Small intestine (tissue), 7 donors: ENCODE data around the gene SPTSSA. TPM values are rescaled to one million over a fixed set of nuclear protein-coding genes. Genes with fewer than 3 reads are reported as not detected.

Experiments
- DNase-seq, 2 donors: peaks; one replicate each; pipeline versions ENCODE4 v3.0.0 to v3.0.0-alpha.2; 2013
- FAIRE-seq: peaks from 2 replicates; lab custom pipeline; 2012; peaks lifted over from hg19 to GRCh38; lab: Jason Lieb, UNC
- H3K27ac ChIP-seq, 3 donors: one replicate each; pipeline ENCODE4 v1.5.1; 2013; ENCODE audit warnings: low read length in 2 of 3, mild to moderate bottlenecking in 2 of 3, control low read depth in 1 of 3, inconsistent platforms in 1 of 3, low read depth in 1 of 3, moderate library complexity in 1 of 3
- H3K27me3 ChIP-seq, 3 donors: one replicate each; pipeline ENCODE4 v1.6.1; 2013; ENCODE audit warnings: low read length in 3 of 3, inconsistent platforms in 1 of 3; ENCODE audit not compliant: control insufficient read depth in 3 of 3, insufficient read depth in 3 of 3
- H3K36me3 ChIP-seq, 3 donors: one replicate each; pipeline ENCODE4 v1.6.1; 2013; ENCODE audit warnings: low read length in 3 of 3, inconsistent platforms in 1 of 3, low read depth in 1 of 3, mild to moderate bottlenecking in 1 of 3, moderate library complexity in 1 of 3; ENCODE audit not compliant: control insufficient read depth in 3 of 3, insufficient read depth in 2 of 3
- H3K4me1 ChIP-seq, 3 donors: one replicate each; pipeline ENCODE4 v1.6.1; 2013; ENCODE audit warnings: low read length in 2 of 3, inconsistent platforms in 1 of 3, low read depth in 1 of 3, mild to moderate bottlenecking in 1 of 3, moderate library complexity in 1 of 3; ENCODE audit not compliant: control insufficient read depth in 3 of 3, insufficient read depth in 2 of 3
- H3K4me3 ChIP-seq, 3 donors: one replicate each; pipeline ENCODE4 v1.5.1; 2013; ENCODE audit warnings: low read length in 3 of 3, control low read depth in 1 of 3, inconsistent platforms in 1 of 3, low read depth in 1 of 3, mild to moderate bottlenecking in 1 of 3, moderate library complexity in 1 of 3
- H3K9me3 ChIP-seq, 2 donors: one replicate each; pipeline ENCODE4 v1.6.1; 2013; ENCODE audit warnings: low read depth in 1 of 2, low read length in 1 of 2; ENCODE audit not compliant: control insufficient read depth in 2 of 2, insufficient read depth in 1 of 2
- WGBS, 3 donors: extraction: QIAGEN DNeasy Blood & Tissue Kit; methylation state at CpG; one replicate each; pipeline ENCODE4 v1.1.7; 2013; 5-methylcytosine and 5-hydroxymethylcytosine counted together
- polyA plus RNA-seq, 4 donors: library from polyadenylated mRNA; stranded (reverse) in 3 of 4; unstranded in 1 of 4; fragments of 200-250 nt in 3 of 4; fragments of 120-200 nt in 1 of 4; gene quantifications; one replicate each; pipeline versions ENCODE4 v1.2.1 to v1.2.3, GENCODE V29; 2013
- donor health status: healthy with polysubstance abuse.
- donor health status: control.
- donor health status: control.
- donor health status: Bipolar disorder and iron deficiency.
- donor health status: healthy.

Gene SPTSSA
- polyA plus RNA-seq, 4 donors: 30.5 to 40.8 (median 36.7) TPM

DNA sequence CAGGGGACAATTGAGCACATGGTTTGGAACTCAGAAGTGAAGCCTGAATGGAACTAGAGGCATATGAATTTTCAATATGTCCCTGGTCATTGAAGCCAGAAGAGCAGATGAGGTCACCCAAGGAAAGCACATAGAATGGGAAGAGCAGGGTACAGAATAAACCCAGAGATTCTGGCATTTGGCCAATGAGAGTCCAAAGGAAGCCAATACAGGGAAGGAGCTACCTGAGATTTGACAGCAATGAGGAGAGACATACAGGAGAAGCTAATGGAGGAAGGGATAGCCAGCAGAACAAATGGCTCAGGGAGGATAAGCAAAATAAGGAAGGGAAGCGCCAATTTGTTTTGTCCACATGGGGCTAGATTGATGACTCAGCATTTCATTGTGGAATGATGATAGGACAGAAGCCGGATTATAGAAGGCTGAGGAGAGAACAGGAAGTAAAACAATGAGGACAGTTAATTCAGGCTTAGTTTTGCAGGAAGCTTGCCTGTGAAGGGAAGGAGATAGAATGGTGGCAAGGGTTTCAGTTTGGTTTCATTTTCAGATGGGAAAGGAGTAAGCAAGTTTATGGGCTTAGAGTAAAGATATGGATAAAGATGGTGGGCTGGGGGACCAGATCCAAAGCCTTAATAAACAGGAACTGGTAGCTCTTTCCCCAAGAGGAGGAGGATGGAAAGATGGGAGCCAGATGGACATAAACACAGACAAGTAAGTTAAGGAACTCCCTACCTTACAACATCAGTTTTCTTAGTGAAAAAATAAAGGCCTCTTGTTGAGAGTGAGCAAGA lies 3.2 kb upstream of the SPTSSA start:
- no peak for FAIRE-seq
- peak overlapping the region; percentile 1 to 39 (median 16) for H3K27ac ChIP-seq
- WGBS, 3 donors: 23 to 32% (median 23%) methylated on average over 2 of the region's 2 CpGs

DNA sequence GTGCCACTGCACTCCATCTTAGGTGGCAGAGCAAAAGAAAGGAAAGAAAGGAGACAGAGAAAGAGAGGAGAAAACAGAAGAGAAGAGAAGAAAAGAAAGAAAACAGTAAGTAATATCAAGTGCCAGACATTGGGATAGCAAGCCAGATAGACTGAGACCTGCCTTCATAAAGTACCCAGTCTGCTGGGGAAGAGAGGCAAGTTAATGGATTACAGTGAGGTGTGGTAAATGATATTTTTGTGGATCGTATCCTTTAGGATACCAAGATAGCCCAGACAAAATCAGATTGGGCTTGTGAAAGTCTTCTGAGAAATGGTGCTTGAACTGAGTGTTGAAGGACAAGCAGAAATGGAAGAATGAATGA lies 1.5 kb upstream of the SPTSSA start:
- no peaks in the 10 kb centered on the region for H3K9me3 ChIP-seq
- FAIRE-seq: no peak
- no peaks in the 10 kb centered on the region for H3K27me3 ChIP-seq
- peaks cover 0 to 28% (median 0%) of the 10 kb centered on the region in 3 donors for H3K4me1 ChIP-seq
- no peak overlapping the region for H3K27ac ChIP-seq
- no peaks in the 10 kb centered on the region for H3K36me3 ChIP-seq
- no peak overlapping the region for H3K4me3 ChIP-seq
- 57 to 74% (median 58%) methylated on average over 1 of the region's 1 CpG for WGBS, 3 donors
- DNase-seq: no peak

More for the DNA sequence above, 3.2 kb upstream of the SPTSSA start:
- H3K27me3 ChIP-seq: no peaks in the 10 kb centered on the region
- no peaks in the 10 kb centered on the region for H3K9me3 ChIP-seq
- H3K36me3 ChIP-seq: no peaks in the 10 kb centered on the region
- peak; percentile 49 to 91 for DNase-seq
- peaks cover 0 to 28% (median 0%) of the 10 kb centered on the region in 3 donors for H3K4me1 ChIP-seq
- no peak overlapping the region for H3K4me3 ChIP-seq

DNA sequence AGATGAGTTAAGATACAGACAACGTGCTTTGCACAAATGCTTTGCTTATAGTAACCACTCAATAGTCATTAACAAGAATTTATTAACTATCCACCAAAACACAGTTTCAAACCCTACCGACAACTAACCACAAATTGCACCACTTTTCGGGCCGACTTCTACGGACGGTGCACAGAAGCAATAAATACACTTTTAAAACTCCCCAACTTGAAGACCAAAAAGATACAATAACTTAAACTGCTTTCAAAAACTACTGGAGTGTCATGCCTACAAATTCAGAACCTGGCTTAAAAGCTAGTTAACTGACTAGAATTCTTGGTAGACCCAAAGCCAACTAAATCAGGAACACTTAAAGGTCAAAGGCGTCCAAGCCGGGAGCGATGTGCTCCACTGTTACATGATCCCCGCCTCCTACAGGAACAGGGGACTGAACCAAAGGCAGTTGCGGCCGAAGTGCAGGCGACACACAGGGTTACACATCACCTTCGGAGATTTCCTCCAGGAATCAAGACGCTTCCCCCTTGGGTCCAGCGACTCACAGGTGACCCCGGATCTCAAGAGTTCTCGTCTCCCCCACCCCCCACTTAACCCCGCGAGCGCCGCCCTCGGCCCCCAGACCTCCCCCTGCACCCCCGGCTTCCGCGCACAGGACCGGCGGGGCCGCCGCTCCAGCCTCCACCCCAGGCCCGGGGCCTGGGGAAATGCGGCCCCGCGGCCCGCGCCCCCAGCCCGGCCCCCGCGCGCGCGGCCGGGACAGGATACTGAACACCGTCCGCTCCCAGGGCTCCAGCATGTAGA lies 507 bp downstream of the SPTSSA start:
- peak overlapping the region; percentile 47 to 99 (median 92) for H3K4me3 ChIP-seq
- peaks cover 0 to 16% (median 0%) of the 10 kb centered on the region in 3 donors for H3K4me1 ChIP-seq
- H3K27ac ChIP-seq: peak overlapping the region; percentile 88 to 97 (median 95)
- DNase-seq: peak; percentile 70 to 73
- H3K36me3 ChIP-seq: peaks cover 0 to under 1% (median 0%) of the 10 kb centered on the region in 3 donors
- no peak for FAIRE-seq
- H3K9me3 ChIP-seq: no peaks in the 10 kb centered on the region
- no peaks in the 10 kb centered on the region for H3K27me3 ChIP-seq
- WGBS, 3 donors: 0 to 1% (median 1%) methylated on average over 24 to 45 of the region's 45 CpGs

DNA sequence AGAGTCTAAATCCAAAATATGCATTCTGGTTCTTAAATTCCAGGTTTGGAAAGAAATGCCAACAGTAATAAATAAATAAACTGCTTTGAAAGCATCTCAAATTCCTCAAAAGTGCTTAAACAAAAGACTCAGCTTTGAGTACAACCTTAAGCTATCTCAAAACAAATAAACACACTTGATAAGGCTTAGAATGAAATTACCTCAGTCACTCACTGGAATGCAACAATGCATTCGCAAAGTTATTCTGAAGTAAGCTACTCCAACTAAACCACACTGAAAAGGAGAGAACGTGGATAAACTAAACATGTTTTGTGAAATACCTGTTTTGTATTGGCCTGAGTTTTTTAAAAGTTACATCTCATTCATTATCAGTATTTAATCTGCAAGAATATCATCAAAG lies 1.2 kb downstream of the SPTSSA start:
- DNase-seq (no peak), FAIRE-seq (no peak)
- H3K27me3 ChIP-seq: no peaks in the 10 kb centered on the region
- H3K36me3 ChIP-seq: peaks cover 0 to 6% (median 0%) of the 10 kb centered on the region in 3 donors
- peak overlapping the region in 2 of 3 donors; percentile 9 to 88 for H3K27ac ChIP-seq
- H3K9me3 ChIP-seq: no peaks in the 10 kb centered on the region
- H3K4me3 ChIP-seq: peak overlapping the region; percentile 47 to 99 (median 92)
- WGBS, 3 donors: 9 to 29% (median 18%) methylated on average over 2 of the region's 2 CpGs
- peaks cover 0 to 16% (median 0%) of the 10 kb centered on the region in 3 donors for H3K4me1 ChIP-seq

DNA sequence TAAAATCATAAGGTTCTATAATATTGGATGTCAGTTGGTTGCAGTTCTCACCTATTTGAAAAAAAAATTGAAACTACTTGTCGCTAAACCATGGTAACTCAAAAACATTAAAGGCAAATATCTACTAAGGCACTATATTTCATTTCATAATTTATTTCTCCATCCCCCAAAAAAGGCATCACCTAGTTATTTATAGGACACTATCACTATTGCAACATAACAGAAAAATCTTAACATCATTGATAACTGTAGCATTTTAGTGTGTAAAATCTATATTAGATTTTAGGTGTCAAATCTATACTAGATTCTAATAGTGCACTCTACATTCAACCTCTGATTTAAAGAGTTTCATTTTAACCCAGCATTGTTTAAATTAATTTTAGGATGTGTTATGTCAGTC lies 1.7 kb downstream of the SPTSSA start:
- no peak overlapping the region for H3K4me3 ChIP-seq
- FAIRE-seq (no peak), DNase-seq (no peak)
- WGBS, 3 donors: 87 to 100% (median 100%) methylated on average over 1 of the region's 1 CpG
- peaks cover 0 to 13% (median 0%) of the 10 kb centered on the region in 3 donors for H3K4me1 ChIP-seq
- no peaks in the 10 kb centered on the region for H3K27me3 ChIP-seq
- peaks cover 0 to 12% (median 0%) of the 10 kb centered on the region in 3 donors for H3K36me3 ChIP-seq
- no peaks in the 10 kb centered on the region for H3K9me3 ChIP-seq
- no peak overlapping the region for H3K27ac ChIP-seq

DNA sequence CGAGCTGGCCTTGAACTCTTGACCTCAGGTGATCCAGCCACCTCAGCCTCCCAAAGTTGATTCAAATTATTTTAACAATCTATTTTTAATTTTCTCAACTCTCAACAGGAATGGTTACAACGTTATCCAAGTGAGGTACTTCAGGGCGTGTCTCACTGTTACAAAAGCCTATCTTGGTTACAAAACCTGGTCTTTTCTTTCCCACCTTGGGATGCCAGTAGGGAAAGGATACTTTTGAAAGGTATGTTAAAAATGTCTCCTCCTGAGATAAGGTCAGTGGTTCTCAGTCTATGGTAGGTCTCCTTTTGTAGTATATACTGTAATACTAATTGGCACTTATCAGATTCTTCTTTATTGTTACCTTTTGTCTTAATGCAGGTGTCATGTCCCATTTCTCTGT lies 4.9 kb downstream of the SPTSSA start:
- no peak for DNase-seq
- H3K9me3 ChIP-seq: no peaks in the 10 kb centered on the region
- 65 to 82% (median 72%) methylated on average over 3 of the region's 3 CpGs for WGBS, 3 donors
- peaks cover 0 to 27% (median 0%) of the 10 kb centered on the region in 3 donors for H3K36me3 ChIP-seq
- no peak for FAIRE-seq
- no peaks in the 10 kb centered on the region for H3K27me3 ChIP-seq
- no peak overlapping the region for H3K27ac ChIP-seq
- no peak overlapping the region for H3K4me3 ChIP-seq
- peaks cover 0 to 5% (median 0%) of the 10 kb centered on the region in 3 donors for H3K4me1 ChIP-seq

DNA sequence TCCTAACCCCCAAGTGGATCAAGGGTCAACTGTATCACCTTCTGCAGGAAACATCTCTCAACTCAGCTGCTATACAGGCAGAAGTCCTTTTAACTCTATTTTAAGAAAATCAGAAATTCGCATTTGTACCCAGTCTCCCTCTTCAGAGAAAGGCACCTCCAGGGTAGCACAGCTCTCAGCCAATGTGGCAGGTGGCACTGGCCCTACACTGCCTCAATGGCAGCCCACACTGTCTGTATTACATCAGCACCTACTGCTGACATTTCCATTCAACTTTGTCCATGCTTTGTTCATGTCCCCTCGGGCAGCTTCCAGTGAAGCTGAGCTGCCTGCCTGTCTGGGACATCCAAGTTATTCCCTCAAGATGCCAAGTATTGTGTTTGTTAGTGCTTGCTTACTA lies 8.8 kb downstream of the SPTSSA start:
- 67 to 88% (median 75%) methylated on average over 2 of the region's 2 CpGs for WGBS, 3 donors
- no peaks in the 10 kb centered on the region for H3K4me1 ChIP-seq
- no peak overlapping the region for H3K4me3 ChIP-seq
- no peaks in the 10 kb centered on the region for H3K27me3 ChIP-seq
- FAIRE-seq: no peak
- H3K36me3 ChIP-seq: peaks cover 0 to 30% (median 3%) of the 10 kb centered on the region in 3 donors
- DNase-seq: no peak
- no peak overlapping the region for H3K27ac ChIP-seq
- H3K9me3 ChIP-seq: no peaks in the 10 kb centered on the region

DNA sequence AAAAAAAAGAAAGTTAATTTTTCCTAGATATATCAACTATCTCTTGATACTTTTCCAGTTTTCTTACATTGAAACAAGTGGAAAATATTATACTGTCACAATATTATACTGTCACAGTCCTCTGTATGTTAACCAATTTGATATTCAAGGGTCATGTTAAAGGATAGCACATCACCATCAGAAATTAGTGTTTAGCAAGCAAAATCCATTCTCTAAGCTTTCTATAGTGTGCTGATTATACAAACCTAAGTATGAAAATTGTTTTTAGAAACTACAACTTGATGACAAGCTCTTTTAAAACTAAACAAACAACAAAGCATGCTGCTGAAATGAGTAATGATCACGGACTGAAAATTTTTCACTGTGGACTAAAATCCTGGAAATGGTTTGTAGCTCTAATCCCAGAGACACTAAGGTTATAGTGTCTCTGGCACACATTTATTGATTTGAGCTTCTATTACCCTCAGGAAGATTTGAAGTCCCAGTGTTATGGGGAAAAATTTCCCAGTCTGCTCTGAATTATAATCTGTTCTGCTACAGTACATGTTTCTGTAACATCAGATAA lies 9.7 kb downstream of the SPTSSA start:
- Histone ChIP-seq H3K27me3 (no peaks in the 10 kb centered on the region), H3K36me3 (peaks cover 0 to 30% (median 3%) of the 10 kb centered on the region in 3 donors), H3K9me3 (no peaks in the 10 kb centered on the region), H3K4me3 (no peak overlapping the region), H3K4me1 (no peaks in the 10 kb centered on the region), H3K27ac (no peak overlapping the region)
- DNase-seq (no peak), FAIRE-seq (no peak)
- 63 to 74% (median 71%) methylated on average over 1 of the region's 1 CpG for WGBS, 3 donors
